Anterior cingulate cortex (tissue), 58 donors: Measurements from ENCODE around the gene ATP9B.

Experiments used
- DNase-seq, 58 donors: peaks; one replicate each; lab custom pipeline; 2025; lab: John Stamatoyannopoulos, UW

The ATP9B gene

GRCh38 chr18:79345981-79346380, 276.8 kb downstream of the ATP9B start:
- DNase-seq, result no peak

- no peak for DNase-seq
These were observed 278.9 kb downstream of the ATP9B start for GRCh38 chr18:79348066-79348465.

GRCh38 chr18:79352432-79352831, 283.2 kb downstream of the ATP9B start:
- DNase-seq, result no peak

GRCh38 chr18:79353267-79353666, 284.1 kb downstream of the ATP9B start:
- DNase-seq, result peak in 25 of 58 donors; percentile 12 to 72 (median 36)

GRCh38 chr18:79354350-79354749, 285.2 kb downstream of the ATP9B start:
- no peak for DNase-seq

- no peak for DNase-seq
These were observed 286.5 kb downstream of the ATP9B start for GRCh38 chr18:79355433-79356335.

GRCh38 chr18:79356435-79356834, 287.2 kb downstream of the ATP9B start:
- no peak for DNase-seq

- no peak for DNase-seq
These were observed 291.7 kb downstream of the ATP9B start for GRCh38 chr18:79360933-79361332.

- no peak for DNase-seq
These were observed 292.8 kb downstream of the ATP9B start for GRCh38 chr18:79361766-79362522.

GRCh38 chr18:79365701-79366100, 296.5 kb downstream of the ATP9B start:
- no peak for DNase-seq

- DNase-seq, result peak in 1 of 58 donors; percentile 25
These were observed 297.2 kb downstream of the ATP9B start for GRCh38 chr18:79366177-79367094.

- DNase-seq, result no peak
These were observed 298.3 kb downstream of the ATP9B start for GRCh38 chr18:79367480-79367879.

GRCh38 chr18:79367989-79368388, 298.8 kb downstream of the ATP9B start:
- peak in 1 of 58 donors; percentile 17 for DNase-seq

GRCh38 chr18:79368681-79369080, 299.5 kb downstream of the ATP9B start:
- DNase-seq, result no peak

GRCh38 chr18:79371561-79372121, 302.4 kb downstream of the ATP9B start:
- no peak for DNase-seq

- DNase-seq, result no peak
These were observed 303.3 kb downstream of the ATP9B start for GRCh38 chr18:79372461-79372860.

GRCh38 chr18:79372991-79373390, 303.8 kb downstream of the ATP9B start:
- peak in 1 of 58 donors; percentile 43 for DNase-seq

GRCh38 chr18:79373736-79374135, 304.5 kb downstream of the ATP9B start:
- DNase-seq, result no peak

- no peak for DNase-seq
These were observed 305.4 kb downstream of the ATP9B start for GRCh38 chr18:79374408-79375171.
